ENCODE measurements around the gene PTPN6.

GRCh38 chr12:6915789-6916285 lies 35.3 kb upstream of the PTPN6 start:
- TF ChIP-seq, protein P1, sequence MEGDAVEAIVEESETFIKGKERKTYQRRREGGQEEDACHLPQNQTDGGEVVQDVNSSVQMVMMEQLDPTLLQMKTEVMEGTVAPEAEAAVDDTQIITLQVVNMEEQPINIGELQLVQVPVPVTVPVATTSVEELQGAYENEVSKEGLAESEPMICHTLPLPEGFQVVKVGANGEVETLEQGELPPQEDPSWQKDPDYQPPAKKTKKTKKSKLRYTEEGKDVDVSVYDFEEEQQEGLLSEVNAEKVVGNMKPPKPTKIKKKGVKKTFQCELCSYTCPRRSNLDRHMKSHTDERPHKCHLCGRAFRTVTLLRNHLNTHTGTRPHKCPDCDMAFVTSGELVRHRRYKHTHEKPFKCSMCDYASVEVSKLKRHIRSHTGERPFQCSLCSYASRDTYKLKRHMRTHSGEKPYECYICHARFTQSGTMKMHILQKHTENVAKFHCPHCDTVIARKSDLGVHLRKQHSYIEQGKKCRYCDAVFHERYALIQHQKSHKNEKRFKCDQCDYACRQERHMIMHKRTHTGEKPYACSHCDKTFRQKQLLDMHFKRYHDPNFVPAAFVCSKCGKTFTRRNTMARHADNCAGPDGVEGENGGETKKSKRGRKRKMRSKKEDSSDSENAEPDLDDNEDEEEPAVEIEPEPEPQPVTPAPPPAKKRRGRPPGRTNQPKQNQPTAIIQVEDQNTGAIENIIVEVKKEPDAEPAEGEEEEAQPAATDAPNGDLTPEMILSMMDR (IDR thresholded peaks at IDR 0.05) = no peak
- TF ChIP-seq POLR2A (IDR thresholded peaks at IDR 0.05) = no peak
